Neural crest cell (in vitro differentiated cells): ENCODE data around the gene ZBP1. TPM values are rescaled to one million over a fixed set of nuclear protein-coding genes. Genes with fewer than 3 reads are reported as not detected.

Experiments used
- DNase-seq: peaks from one replicate; pipeline ENCODE4 v3.0.0; 2021; ENCODE audit warnings: low read depth, mixed read lengths, low spot score
- H3K27ac Mint-ChIP-seq: one replicate; pipeline ENCODE4 v1.8.0; 2021; ENCODE audit warnings: mild to moderate bottlenecking, mixed read lengths; ENCODE audit not compliant: unreplicated experiment
- H3K27me3 Mint-ChIP-seq: 2 replicates; pipeline ENCODE4 v1.8.0; 2021; ENCODE audit warnings: low read depth, mild to moderate bottlenecking, mixed read lengths
- H3K36me3 Mint-ChIP-seq: 2 replicates; pipeline ENCODE4 v1.8.0; 2021; ENCODE audit warnings: low read depth, mild to moderate bottlenecking, mixed read lengths
- H3K4me1 Mint-ChIP-seq: 2 replicates; pipeline ENCODE4 v1.8.0; 2021; ENCODE audit warnings: mixed read lengths
- H3K4me3 Mint-ChIP-seq: one replicate; pipeline ENCODE4 v1.8.0; 2021; ENCODE audit warnings: mild to moderate bottlenecking, mixed read lengths
- H3K9me3 Mint-ChIP-seq: 2 replicates; pipeline ENCODE4 v1.8.0; 2021; ENCODE audit warnings: mixed read lengths
- total RNA-seq: library from RNA; stranded (reverse); gene quantifications from 2 replicates; pipeline ENCODE4 v1.2.1, GENCODE V29; 2021
- TF ChIP-seq, protein P1 (sequence below): fragments of 200-600 bp; sonication (generic); conservative IDR thresholded peaks from 2 replicates; pipeline ENCODE4 v1.5.0; 2021; ENCODE audit warnings: antibody characterized with exemption, mild to moderate bottlenecking

ZBP1 gene
- total RNA-seq, 1 donor from 2014 or later: not detected

DNA sequence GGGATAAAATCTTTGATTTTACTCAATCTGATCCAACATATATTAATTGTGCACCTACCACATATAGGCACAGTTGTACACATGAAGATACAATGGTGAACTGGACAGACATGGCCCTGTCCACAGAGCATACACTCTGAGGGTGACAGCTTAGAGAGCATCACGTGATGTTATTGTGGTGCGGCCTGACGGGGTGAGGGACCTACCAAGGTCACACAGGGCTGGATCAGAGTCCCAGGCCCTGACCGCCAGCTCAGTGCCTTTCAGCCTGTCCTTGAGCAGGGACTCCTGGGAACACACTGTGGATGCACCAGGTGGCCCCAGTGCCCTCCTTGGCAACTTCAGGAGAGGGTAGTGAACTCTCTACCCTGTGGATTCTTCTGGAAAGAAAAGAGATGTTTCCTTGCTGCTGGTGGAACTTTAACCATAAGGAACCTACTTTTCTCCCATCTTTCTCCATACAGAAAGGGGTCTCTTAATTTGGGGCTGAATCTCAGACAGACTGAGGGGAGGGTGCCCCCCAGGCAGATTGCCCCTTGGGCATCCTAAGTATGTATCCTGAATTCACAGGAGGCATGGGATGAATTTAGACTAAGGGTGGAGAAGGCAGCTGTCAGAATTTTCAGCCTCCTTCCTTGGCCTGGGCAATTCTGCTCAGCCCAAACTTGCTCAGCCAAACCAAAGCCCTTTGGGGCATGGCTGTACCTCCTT is 32.8 kb downstream of the ZBP1 start:
- H3K4me3 Mint-ChIP-seq: no peak overlapping the region
- no peaks in the 10 kb centered on the region for H3K9me3 Mint-ChIP-seq
- H3K27me3 Mint-ChIP-seq: peaks cover 14% of the 10 kb centered on the region

DNA sequence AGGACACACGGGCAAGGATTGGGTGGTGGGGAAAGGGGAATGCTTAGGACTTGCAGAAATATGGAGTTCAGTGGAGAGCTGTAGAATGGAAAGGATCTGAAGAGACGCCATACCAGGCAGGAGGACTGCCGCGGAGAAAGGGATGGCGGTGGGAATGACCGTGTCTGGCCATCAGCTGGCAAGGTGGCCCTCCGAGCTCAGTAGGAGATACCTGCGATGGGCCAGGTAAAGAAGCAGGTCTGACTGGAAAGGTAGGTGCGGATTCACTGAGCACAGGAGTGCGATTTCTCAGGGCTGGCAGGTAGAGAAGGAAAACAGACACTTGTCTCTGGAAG is 33.3 kb downstream of the ZBP1 start:
- Mint-ChIP-seq H3K36me3 (no peaks in the 10 kb centered on the region), H3K4me1 (peaks cover 11% of the 10 kb centered on the region), H3K9me3 (no peaks in the 10 kb centered on the region), H3K4me3 (no peak overlapping the region), H3K27me3 (peaks cover 18% of the 10 kb centered on the region), H3K27ac (no peak overlapping the region)
- TF ChIP-seq, protein P1, sequence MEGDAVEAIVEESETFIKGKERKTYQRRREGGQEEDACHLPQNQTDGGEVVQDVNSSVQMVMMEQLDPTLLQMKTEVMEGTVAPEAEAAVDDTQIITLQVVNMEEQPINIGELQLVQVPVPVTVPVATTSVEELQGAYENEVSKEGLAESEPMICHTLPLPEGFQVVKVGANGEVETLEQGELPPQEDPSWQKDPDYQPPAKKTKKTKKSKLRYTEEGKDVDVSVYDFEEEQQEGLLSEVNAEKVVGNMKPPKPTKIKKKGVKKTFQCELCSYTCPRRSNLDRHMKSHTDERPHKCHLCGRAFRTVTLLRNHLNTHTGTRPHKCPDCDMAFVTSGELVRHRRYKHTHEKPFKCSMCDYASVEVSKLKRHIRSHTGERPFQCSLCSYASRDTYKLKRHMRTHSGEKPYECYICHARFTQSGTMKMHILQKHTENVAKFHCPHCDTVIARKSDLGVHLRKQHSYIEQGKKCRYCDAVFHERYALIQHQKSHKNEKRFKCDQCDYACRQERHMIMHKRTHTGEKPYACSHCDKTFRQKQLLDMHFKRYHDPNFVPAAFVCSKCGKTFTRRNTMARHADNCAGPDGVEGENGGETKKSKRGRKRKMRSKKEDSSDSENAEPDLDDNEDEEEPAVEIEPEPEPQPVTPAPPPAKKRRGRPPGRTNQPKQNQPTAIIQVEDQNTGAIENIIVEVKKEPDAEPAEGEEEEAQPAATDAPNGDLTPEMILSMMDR: no peak
- DNase-seq: no peak

More for the DNA sequence above, 32.8 kb downstream of the ZBP1 start:
- Mint-ChIP-seq H3K4me1 (peaks cover 8% of the 10 kb centered on the region), H3K36me3 (no peaks in the 10 kb centered on the region), H3K27ac (no peak overlapping the region)
- DNase-seq: no peak
- TF ChIP-seq, protein P1: no peak

DNA sequence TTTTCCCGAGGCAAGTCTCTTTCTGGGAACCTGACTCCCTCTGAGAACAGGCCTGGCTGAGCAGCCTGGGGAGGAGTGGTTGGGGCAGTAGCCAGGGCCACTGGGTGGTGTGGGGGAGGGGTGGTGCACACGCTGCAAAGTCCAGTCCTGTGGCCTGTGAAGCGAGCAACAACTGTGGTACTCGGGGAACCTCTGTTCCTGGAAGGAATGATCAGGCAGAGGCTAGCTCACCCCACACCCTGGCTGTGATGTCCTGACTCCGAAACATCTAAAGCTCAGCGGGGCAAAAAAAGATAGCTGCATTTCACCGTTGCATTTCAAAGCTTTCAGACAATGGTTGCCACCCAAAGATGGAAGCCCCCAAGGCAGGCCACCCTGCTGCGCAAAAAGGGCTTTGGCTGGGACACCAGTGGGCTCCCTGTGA is 33.8 kb downstream of the ZBP1 start:
- Mint-ChIP-seq H3K27me3 (peaks cover 22% of the 10 kb centered on the region), H3K4me3 (no peak overlapping the region), H3K27ac (no peak overlapping the region), H3K4me1 (peaks cover 11% of the 10 kb centered on the region), H3K36me3 (no peaks in the 10 kb centered on the region), H3K9me3 (no peaks in the 10 kb centered on the region)
- TF ChIP-seq, protein P1: no peak
- no peak for DNase-seq

DNA sequence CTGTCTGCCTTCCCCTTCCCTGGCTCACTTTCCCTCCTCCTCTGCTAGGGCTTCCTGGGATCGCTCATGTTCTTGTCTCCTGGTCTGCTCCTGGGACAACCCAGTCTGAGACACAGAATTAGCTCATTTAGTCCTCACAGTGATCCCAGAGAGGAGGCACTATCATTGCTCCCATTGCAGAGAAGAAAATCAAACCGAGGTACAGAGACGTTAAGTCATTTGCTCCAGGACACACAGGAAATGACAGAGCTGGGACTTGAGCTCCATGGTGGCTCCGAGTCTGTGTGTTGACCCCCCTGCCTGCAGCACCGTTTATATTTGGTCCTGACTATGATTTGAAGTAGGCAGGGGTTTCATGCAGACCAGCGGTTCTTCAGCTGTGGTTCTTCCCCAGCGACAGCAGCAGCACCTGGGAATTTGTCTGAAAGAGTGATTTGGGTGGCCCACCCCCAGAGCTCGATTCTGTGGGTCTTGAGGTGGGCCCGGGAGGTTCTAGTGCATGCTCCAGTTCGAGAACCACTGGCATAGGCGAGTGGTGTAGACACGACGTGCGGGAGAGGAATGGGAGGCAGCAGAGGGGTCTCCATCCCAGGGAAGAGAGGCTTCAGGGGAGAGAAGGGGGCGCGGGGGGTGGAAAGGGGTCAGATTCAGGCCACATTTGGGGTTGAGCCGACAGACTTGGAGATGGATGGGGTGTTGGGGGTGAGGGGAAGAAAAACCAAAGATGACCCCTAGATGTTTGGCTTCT is 34.6 kb downstream of the ZBP1 start:
- Mint-ChIP-seq H3K27ac (no peak overlapping the region), H3K9me3 (no peaks in the 10 kb centered on the region), H3K27me3 (peaks cover 30% of the 10 kb centered on the region), H3K36me3 (no peaks in the 10 kb centered on the region), H3K4me1 (peaks cover 11% of the 10 kb centered on the region), H3K4me3 (no peak overlapping the region)
- TF ChIP-seq, protein P1: no peak
- no peak for DNase-seq

DNA sequence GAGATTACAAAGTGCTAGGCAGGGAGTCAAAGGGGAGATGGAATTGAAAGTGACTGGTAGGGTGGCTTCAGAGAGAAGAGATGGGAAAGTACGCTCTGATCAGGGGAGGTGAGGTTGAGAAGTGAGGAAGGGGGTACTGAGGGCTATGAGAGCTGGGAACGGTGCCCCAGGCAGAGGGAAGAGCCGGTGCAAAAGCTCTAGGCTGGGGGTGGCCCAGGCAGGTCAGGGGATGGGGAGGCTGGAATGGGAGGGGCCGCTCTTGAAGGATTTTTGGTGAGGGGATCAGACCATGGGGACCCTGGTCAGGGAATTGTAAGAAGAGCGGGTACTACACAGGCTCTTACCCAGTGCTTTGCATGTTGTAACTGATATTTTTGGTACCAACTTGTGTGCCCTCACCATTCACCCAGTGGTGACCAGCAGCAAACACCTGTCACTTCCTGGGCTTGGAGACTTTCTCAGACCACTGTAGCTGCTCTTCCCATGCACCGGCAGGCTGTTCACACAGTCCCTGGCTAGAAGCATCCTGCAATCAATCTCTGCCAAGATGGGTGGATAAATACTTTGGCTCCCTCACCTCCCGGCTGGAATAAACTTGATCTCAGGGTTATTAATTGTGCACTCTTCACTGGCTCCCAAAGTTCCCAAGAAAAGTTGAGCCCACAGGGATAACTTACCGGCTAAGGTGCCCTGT is 35.3 kb downstream of the ZBP1 start:
- no peak overlapping the region for H3K4me3 Mint-ChIP-seq
- peaks cover 37% of the 10 kb centered on the region for H3K27me3 Mint-ChIP-seq
- H3K36me3 Mint-ChIP-seq: no peaks in the 10 kb centered on the region
- TF ChIP-seq, protein P1: no peak
- H3K4me1 Mint-ChIP-seq: peaks cover 19% of the 10 kb centered on the region
- no peak for DNase-seq
- no peaks in the 10 kb centered on the region for H3K9me3 Mint-ChIP-seq
- no peak overlapping the region for H3K27ac Mint-ChIP-seq
